ENCODE results near the gene LPAR1.

LPAR1 gene

GRCh38 chr9:110999379-110999778, 38.9 kb downstream of the LPAR1 start:
- DNase-seq (ENCODE audit: low read depth in 2 of 2), result no peak

DNA sequence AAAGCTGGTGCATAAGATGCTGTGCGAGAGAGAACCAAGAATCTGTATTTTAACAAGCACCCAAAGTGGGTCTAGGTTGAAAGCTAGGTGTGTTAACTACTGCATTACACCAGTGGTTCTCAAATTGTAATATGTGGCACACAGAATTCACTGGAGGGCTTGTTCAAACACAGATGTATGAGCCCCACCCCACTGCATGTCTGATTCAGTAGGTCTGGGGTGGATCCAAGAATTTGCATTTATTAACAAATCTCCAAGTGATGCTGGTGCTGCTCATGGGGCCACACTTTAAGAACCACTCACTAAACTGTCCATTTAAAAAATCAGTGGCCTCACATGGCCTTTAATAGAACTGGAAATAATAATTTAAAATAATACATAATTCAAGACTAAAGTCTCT, 40.4 kb downstream of the LPAR1 start:
- DNase-seq (ENCODE audit: low read depth in 2 of 2), result no peak

- no peak for DNase-seq (ENCODE audit: low read depth in 2 of 2)
Observed at GRCh38 chr9:110996436-110997220, 41.6 kb downstream of the LPAR1 start.

DNA sequence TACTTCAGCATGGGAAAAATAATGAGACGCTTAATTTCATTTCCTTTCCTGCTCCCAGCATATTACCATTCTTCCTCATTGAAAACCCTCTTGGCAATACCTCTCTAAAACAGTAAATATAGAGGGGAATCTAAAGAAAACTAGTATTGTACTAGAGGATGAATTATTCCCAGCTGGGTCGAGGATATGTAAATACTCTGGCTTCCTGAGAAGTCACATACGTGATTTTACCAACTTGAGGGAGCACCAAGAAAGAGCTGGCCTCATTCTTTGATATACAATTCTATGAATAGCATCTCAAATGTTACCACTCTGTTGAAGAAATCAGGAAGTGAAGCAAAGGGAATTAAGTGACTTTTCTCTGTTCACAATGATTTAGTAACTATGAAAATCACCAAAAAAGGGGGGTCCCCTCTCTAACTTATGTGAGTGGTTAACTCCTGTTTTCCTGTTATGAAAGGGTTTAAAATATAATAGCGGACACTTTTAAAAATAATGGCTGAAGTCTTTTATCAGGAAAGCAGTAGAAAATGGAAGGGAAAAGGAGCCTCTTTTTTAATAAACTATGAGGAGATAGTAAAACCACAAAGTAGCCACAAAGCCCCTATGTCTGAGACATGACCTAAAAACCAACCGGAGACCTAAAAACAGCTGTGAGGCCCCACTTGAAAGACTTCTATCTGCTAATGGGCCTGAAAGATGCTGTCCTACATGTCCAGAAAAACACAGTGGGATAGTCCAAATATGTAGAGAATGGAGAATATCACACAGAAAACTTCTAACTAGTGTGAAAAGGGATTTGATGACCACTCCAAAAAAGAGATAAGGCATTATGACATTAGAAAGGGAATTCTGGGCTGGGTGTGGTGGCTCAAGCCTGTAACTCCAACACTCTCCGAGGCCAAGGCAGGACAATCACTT, 42.6 kb downstream of the LPAR1 start:
- no peak for DNase-seq (ENCODE audit: low read depth in 2 of 2)

- no peak for DNase-seq (ENCODE audit: low read depth in 2 of 2)
Observed at GRCh38 chr9:110994771-110995241, 43.5 kb downstream of the LPAR1 start.

- no peak for DNase-seq (ENCODE audit: low read depth in 2 of 2)
Observed at GRCh38 chr9:110990481-110990880, 47.8 kb downstream of the LPAR1 start.

DNA sequence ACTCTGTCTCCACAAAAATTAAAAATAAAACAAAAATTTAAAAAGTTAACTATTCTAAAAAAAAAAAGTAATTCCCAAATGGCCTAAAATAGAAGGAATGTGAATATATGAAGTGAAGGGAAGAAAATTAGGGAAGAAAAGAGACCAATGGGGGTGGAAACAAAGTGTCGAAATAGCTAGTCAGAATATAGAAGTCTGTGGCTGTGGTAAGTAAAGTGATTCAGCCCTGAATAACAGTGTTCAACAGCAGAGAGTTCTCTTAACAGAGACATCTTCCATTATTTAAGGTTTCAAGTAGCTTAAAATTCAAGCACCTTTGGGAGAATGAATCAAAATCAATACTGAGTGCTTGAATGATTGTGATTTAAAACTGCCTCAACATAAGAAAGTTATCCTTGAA, 51.7 kb downstream of the LPAR1 start:
- DNase-seq (ENCODE audit: low read depth in 2 of 2), result no peak

- DNase-seq (ENCODE audit: low read depth in 2 of 2), result no peak
Observed at GRCh38 chr9:110984890-110985437, 53.3 kb downstream of the LPAR1 start.

GRCh38 chr9:110980261-110980660, 58.0 kb downstream of the LPAR1 start:
- DNase-seq (ENCODE audit: low read depth in 2 of 2), result no peak

DNA sequence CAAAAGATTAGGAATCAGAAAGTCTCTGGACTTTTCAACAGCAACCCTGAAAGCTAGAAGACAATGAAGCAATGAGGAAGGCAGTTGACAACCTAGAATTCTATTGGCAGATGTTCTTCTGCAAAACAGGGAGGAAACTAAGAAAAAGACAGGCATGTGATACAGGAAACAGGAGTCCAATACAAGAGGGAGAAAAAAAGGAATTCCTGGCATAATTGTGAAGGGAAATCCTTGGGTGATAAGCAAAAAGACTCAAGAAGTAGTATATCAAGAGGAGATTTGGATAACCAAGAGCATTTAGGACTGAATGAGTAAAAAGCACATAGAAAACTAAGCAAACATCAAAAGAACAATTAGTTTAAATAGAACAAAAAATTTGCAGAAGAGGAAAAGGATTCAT, 58.6 kb downstream of the LPAR1 start:
- no peak for DNase-seq (ENCODE audit: low read depth in 2 of 2)

DNA sequence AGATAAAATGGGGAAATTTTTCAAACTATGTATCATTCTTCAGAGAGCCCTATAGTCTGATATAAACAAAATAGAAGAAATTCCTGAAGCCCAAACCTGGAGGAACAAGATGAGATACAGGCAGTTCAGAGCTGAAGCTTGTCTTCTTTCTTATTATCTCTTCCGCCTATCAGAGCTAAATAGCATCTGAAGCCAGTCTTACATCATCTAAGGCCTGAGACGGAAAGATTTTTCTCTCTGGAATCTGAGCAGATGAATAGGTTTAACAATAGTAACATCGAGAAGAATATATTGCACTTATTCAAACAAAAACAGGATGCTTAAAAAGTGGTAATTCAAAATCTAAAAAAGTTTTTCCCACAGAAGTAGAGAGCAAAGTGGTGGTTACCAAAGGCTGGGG, 59.8 kb downstream of the LPAR1 start:
- no peak for DNase-seq (ENCODE audit: low read depth in 2 of 2)

DNA sequence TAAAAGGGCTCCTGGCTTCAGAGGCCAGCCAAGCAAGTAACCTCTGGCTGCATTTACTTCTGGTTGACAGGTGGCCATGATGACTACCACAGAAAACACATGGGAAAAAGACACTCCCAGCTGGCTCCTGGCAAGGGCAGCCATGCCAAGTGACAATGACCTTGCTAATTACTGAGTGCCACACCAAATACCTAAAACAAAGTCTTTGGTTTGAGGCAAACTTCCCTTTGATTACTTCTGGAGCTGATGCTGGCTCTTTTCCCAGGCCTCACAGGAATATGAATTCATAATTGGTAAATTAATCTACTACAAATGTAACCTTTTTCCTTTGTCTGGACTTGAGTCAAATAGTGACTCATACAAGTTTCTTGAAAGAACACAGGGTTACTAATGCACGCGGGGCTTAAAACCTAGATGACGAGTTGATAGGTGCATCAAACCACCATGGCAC, 61.0 kb downstream of the LPAR1 start:
- DNase-seq (ENCODE audit: low read depth in 2 of 2), result no peak

- DNase-seq (ENCODE audit: low read depth in 2 of 2), result no peak
Observed at GRCh38 chr9:110975969-110976368, 62.3 kb downstream of the LPAR1 start.

DNA sequence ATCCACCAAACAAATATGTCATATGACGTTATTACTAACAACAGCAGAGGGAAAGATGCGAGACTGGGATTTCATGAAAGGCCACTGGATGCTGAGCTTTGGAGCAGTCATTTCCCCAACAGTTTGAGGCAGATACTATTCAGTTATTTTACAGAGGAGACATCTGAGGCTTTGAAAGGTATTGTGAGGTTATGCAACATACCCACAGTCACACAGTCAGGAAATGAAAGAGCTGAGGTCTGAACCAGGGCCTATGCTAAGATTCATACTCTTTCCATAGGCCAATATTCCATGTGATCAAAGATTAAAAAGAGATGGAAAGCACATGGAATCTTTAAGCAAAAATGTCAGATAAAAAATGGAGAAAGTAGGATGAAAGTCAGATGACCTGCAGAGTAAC, 63.0 kb downstream of the LPAR1 start:
- DNase-seq (ENCODE audit: low read depth in 2 of 2), result no peak

- no peak for DNase-seq (ENCODE audit: low read depth in 2 of 2)
Observed at GRCh38 chr9:110971705-110972104, 66.6 kb downstream of the LPAR1 start.

- no peak for DNase-seq (ENCODE audit: low read depth in 2 of 2)
Observed at GRCh38 chr9:110971234-110971633, 67.0 kb downstream of the LPAR1 start.

GRCh38 chr9:110969971-110970386, 68.3 kb downstream of the LPAR1 start:
- DNase-seq (ENCODE audit: low read depth in 2 of 2), result no peak

- DNase-seq (ENCODE audit: low read depth in 2 of 2), result no peak
Observed at GRCh38 chr9:110968096-110968495, 70.2 kb downstream of the LPAR1 start.

- DNase-seq (ENCODE audit: low read depth in 2 of 2), result no peak
Observed at GRCh38 chr9:110967196-110967595, 71.1 kb downstream of the LPAR1 start.

GRCh38 chr9:110960288-110960687, 78.0 kb downstream of the LPAR1 start:
- DNase-seq (ENCODE audit: low read depth in 2 of 2), result no peak

DNA sequence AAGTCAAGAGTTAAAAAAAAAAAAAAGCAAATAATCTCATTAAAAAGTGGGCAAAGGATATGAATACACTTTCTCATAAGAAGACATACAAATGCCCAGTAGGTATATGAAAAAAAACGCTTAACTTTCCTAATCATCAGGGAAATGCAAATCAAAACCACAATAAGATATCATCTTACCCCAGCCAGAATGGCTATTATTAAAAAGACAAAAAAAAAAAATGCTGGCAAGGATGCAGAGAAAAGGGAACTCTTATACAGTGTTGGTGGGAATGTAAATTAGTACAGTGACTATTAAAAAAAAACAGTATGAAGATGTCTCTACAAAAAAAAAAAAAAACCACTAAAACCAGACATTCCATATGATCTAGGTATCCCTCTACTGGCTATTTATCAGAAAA, 79.4 kb downstream of the LPAR1 start:
- DNase-seq (ENCODE audit: low read depth in 2 of 2), result no peak

GRCh38 chr9:110954822-110955291, 83.4 kb downstream of the LPAR1 start:
- DNase-seq (ENCODE audit: low read depth in 2 of 2), result no peak

All from stimulated activated CD8-positive, alpha-beta memory T cell treated with anti-CD3 and anti-CD28 coated beads, Interleukin-7, amount 100 ng/mL, for 1 hour (primary cell).